Thoracic aorta (tissue), 2 donors: ENCODE results near the gene METTL17. TPM values are rescaled to one million over a fixed set of nuclear protein-coding genes. Genes with fewer than 3 reads are reported as not detected.

Experiments
- ATAC-seq: fragments of 150-250 bp; one replicate; pipeline ENCODE4 v1.8.0; 2017; ENCODE audit warnings: low read depth; ENCODE audit not compliant: insufficient number of reproducible peaks, low FRiP score
- DNase-seq: peaks from one replicate; pipeline ENCODE4 v3.0.0-alpha.2; 2020; ENCODE audit warnings: low spot score
- H3K27ac ChIP-seq, 2 donors: fragments of 200-600 bp; sonication (generic); 1 replicate in 1 of 2; 2 replicates in 1 of 2; pipeline ENCODE4 v1.5.1; 2016; ENCODE audit warnings: mild to moderate bottlenecking in 2 of 2, moderate library complexity in 2 of 2
- H3K27me3 ChIP-seq: fragments of 200-600 bp; sonication (generic); replicated peaks from 2 replicates; pipeline ENCODE4 v1.6.0; 2016; ENCODE audit warnings: mild to moderate bottlenecking; ENCODE audit not compliant: insufficient read depth
- H3K36me3 ChIP-seq: fragments of 200-600 bp; sonication (generic); one replicate; pipeline ENCODE4 v1.5.1; 2016
- H3K4me1 ChIP-seq, 2 donors: fragments of 200-600 bp; sonication (generic); 1 replicate in 1 of 2; 2 replicates in 1 of 2; pipeline versions ENCODE4 v1.5.1 to v1.6.0; 2016; ENCODE audit warnings: low read depth in 2 of 2, mild to moderate bottlenecking in 1 of 2; ENCODE audit not compliant: control insufficient read depth in 1 of 2
- H3K4me3 ChIP-seq: fragments of 200-600 bp; sonication (generic); 2 replicates; pipeline ENCODE4 v1.5.1; 2016; ENCODE audit warnings: mild to moderate bottlenecking
- H3K9me3 ChIP-seq: fragments of 200-600 bp; sonication (generic); 2 replicates; pipeline ENCODE4 v1.5.1; 2016
- CTCF ChIP-seq: fragments of 200-600 bp; sonication (generic); IDR thresholded peaks from one replicate; pipeline ENCODE4 v1.5.1; 2019; ENCODE audit warnings: antibody characterized with exemption
- total RNA-seq, 2 donors: library from RNA; depleted of rRNA; stranded (reverse); fragments of >200 nt; gene quantifications; one replicate each; pipeline versions ENCODE4 v1.1.0 to v1.2.3, GENCODE V29; 2016

The METTL17 gene
- total RNA-seq, 2 donors from 2014 or later: 94.8 to 141 TPM

DNA sequence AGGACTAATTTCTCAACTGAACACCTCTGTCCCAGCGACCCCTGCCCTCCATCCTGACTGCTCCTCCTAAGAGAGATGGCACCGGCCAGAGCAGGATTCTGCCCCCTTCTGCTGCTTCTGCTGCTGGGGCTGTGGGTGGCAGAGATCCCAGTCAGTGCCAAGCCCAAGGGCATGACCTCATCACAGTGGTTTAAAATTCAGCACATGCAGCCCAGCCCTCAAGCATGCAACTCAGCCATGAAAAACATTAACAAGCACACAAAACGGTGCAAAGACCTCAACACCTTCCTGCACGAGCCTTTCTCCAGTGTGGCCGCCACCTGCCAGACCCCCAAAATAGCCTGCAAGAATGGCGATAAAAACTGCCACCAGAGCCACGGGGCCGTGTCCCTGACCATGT is 53.1 kb downstream of the METTL17 start:
- Histone ChIP-seq H3K4me3 (no peak overlapping the region), H3K27me3 (no peaks in the 10 kb centered on the region), H3K27ac (no peak overlapping the region), H3K9me3 (no peaks in the 10 kb centered on the region), H3K36me3 (no peaks in the 10 kb centered on the region), H3K4me1 (peaks cover 13 to 17% of the 10 kb centered on the region in 2 donors)
- ATAC-seq (no peak), DNase-seq (no peak)
- TF ChIP-seq CTCF: no peak

GRCh38 chr14:21043387-21043973 is 53.7 kb downstream of the METTL17 start:
- peaks cover 12 to 16% of the 10 kb centered on the region in 2 donors for H3K4me1 ChIP-seq
- no peak for TF ChIP-seq CTCF
- DNase-seq (no peak), ATAC-seq (no peak)
- no peaks in the 10 kb centered on the region for H3K36me3 ChIP-seq
- no peak overlapping the region for H3K27ac ChIP-seq
- no peak overlapping the region for H3K4me3 ChIP-seq
- H3K9me3 ChIP-seq: no peaks in the 10 kb centered on the region
- H3K27me3 ChIP-seq: no peaks in the 10 kb centered on the region

DNA sequence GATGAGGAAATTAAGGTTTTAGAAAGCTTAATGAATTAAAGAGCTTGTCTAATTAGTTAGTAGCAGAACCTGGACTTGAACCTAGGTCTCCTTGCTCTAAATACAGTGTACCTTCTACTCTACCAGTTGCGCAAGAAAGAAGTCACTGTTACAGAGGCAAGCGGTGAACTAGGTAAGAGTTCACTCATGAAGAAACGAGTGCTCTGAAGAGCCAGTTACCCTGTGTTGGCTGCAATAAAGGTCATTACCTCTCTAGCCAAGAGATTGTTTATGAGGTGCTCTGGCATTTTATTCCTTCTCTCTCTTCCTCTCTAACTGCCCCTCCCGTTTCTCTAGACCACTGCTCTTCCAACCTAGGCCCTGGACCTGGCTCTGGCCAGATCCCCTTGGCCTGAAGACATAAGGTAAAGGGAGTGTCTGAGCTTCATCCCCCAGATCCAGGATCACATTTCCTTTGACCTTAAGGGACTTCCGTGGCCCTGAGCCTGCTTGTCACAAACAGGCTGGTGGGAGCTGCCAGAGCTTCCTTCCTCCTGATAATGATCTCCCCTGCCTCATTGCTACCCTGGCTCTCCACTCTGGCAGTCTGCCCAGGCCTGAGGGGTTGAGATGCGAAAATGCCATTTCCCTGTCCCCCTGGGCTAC is 54.3 kb downstream of the METTL17 start:
- ATAC-seq (no peak), DNase-seq (no peak)
- Histone ChIP-seq H3K4me1 (peaks cover 8 to 10% of the 10 kb centered on the region in 2 donors), H3K4me3 (no peak overlapping the region), H3K27me3 (no peaks in the 10 kb centered on the region), H3K27ac (no peak overlapping the region), H3K36me3 (no peaks in the 10 kb centered on the region), H3K9me3 (no peaks in the 10 kb centered on the region)
- TF ChIP-seq CTCF: no peak

Other genes starting within 250 kb of the METTL17 start
- gene EDDM3A, start 244.1 kb upstream of the METTL17 start, total RNA-seq: not detected
- not detected for gene EDDM3B, start 221.6 kb upstream of the METTL17 start, total RNA-seq
- 10 to 100 TPM; 26.3 to 39.0 TPM for gene RNASE6, start 208.7 kb upstream of the METTL17 start, total RNA-seq
- 100 to 1,000 TPM; 537 to 922 TPM for gene RNASE1, start 187.1 kb upstream of the METTL17 start, total RNA-seq
- not detected for gene RNASE3, start 98.6 kb upstream of the METTL17 start, total RNA-seq
- gene RNASE2, start 34.5 kb upstream of the METTL17 start, total RNA-seq: 1 to 10 TPM; 6.9 to 7.2 TPM
- gene SLC39A2, start 9.3 kb downstream of the METTL17 start, total RNA-seq: not detected
- gene NDRG2, start 35.1 kb downstream of the METTL17 start, total RNA-seq: 100 to 1,000 TPM; 139 TPM
- gene TPPP2, start 40.2 kb downstream of the METTL17 start, total RNA-seq: not detected
- gene RNASE13, start 44.8 kb downstream of the METTL17 start, total RNA-seq: not detected
- gene RNASE7, start 52.4 kb downstream of the METTL17 start, total RNA-seq: under 1 TPM in 1 of 2 donors, not detected in 1; 0.27 TPM
- gene RNASE8, start 67.8 kb downstream of the METTL17 start, total RNA-seq: not detected
- gene ARHGEF40, start 80.3 kb downstream of the METTL17 start, total RNA-seq: 10 to 100 TPM; 51.0 to 61.7 TPM
- 10 to 100 TPM; 34.7 to 74.2 TPM for gene ZNF219, start 108.7 kb downstream of the METTL17 start, total RNA-seq
- not detected for gene TMEM253, start 111.1 kb downstream of the METTL17 start, total RNA-seq
- gene OR5AU1, start 166.1 kb downstream of the METTL17 start, total RNA-seq: not detected